Uterus (tissue), 4 donors: Measurements from ENCODE around the gene LSM6. TPM values are rescaled to one million over a fixed set of nuclear protein-coding genes. Genes with fewer than 3 reads are reported as not detected.

Experiments used
- DNase-seq, 2 donors: peaks; one replicate each; pipeline ENCODE4 v3.0.0-alpha.2; 2019 to 2020
- H3K27ac ChIP-seq, 2 donors: fragments of 200-600 bp; sonication (generic); 1 replicate in 1 of 2; 2 replicates in 1 of 2; pipeline ENCODE4 v1.5.1; 2016 to 2018
- H3K27me3 ChIP-seq, 2 donors: fragments of 200-600 bp; sonication (generic); one replicate each; pipeline ENCODE4 v1.5.1; 2018 to 2019; ENCODE audit warnings: control low read depth in 1 of 2
- H3K36me3 ChIP-seq, 2 donors: fragments of 200-600 bp; sonication (generic); one replicate each; pipeline ENCODE4 v1.5.1; 2019; ENCODE audit warnings: control low read depth in 1 of 2
- H3K4me1 ChIP-seq, 2 donors: fragments of 200-600 bp; sonication (generic); one replicate each; pipeline ENCODE4 v1.5.1; 2018 to 2019; ENCODE audit warnings: control low read depth in 1 of 2
- H3K4me3 ChIP-seq, 2 donors: fragments of 200-600 bp; sonication (generic); 1 replicate in 1 of 2; 2 replicates in 1 of 2; pipeline ENCODE4 v1.5.1; 2018 to 2019; ENCODE audit warnings: mild to moderate bottlenecking in 1 of 2
- H3K9me3 ChIP-seq, 2 donors: fragments of 200-600 bp; sonication (generic); one replicate each; pipeline ENCODE4 v1.5.1; 2019; ENCODE audit warnings: control low read depth in 1 of 2
- CTCF ChIP-seq, 4 experiments: fragments of 200-600 bp in 2 of 4; fragments of 450-650 bp in 2 of 4; sonication (generic) in 2 of 4; IDR thresholded peaks; one replicate each; pipeline ENCODE4 v1.5.1; 2016 to 2019; ENCODE audit warnings: antibody characterized with exemption in 4 of 4, mild to moderate bottlenecking in 2 of 4, moderate library complexity in 1 of 4
- POLR2A ChIP-seq, 2 donors: fragments of 450-650 bp; IDR thresholded peaks; one replicate each; pipeline ENCODE4 v1.6.1; 2016; ENCODE audit warnings: antibody characterized with exemption in 2 of 2, mild to moderate bottlenecking in 1 of 2, moderate library complexity in 1 of 2
- intact Hi-C: fragments of 100-400 bp; cut with DNase I; formaldehyde crosslinking; loops from one replicate; pipeline ENCODE4 v1.15.1; 2023; ENCODE audit warnings: low total_unique reads
- total RNA-seq, 4 donors: library from RNA; depleted of rRNA in 3 of 4; stranded (reverse); fragments of >200 nt in 3 of 4; gene quantifications; one replicate each; pipeline versions ENCODE4 v1.1.0 to v1.2.4, GENCODE V29; 2014 to 2023
- donor health status: DM: yes; HTN: yes; CAD: no.

LSM6 gene
- total RNA-seq, 4 donors from 2014 or later: 8.7 to 56.8 (median 31.2) TPM

DNA sequence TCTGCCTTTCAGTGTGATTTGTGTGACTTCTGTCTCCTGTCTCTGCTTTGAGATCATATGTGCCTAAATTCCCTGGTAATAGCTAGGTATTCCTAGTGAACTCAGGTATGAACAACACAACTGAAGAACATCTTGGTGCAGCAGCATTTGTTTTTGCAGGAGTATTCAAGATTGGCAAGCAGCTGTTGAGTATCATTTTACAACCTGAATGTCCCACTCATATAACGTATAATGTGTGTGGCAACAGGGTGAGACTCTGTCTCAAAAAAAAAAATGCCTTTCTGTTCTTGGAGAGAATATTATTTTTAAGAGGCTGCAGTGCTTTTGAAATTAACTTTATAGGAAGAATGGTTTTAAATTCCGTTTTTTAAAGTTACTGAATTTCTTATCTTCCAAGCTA is 7.7 kb downstream of the LSM6 start:
- no peaks in the 10 kb centered on the region for H3K36me3 ChIP-seq

GRCh38 chr4:146186041-146186440 is 10.5 kb downstream of the LSM6 start:
- Histone ChIP-seq H3K27me3 (no peaks in the 10 kb centered on the region), H3K36me3 (no peaks in the 10 kb centered on the region), H3K9me3 (no peaks in the 10 kb centered on the region), H3K4me3 (no peak overlapping the region), H3K4me1 (peaks cover 0 to 3% of the 10 kb centered on the region in 2 donors), H3K27ac (no peak overlapping the region)
- intact Hi-C loops: no loop called here
- no peak for DNase-seq
- TF ChIP-seq CTCF (IDR thresholded peaks at IDR 0.05) (no peak), POLR2A (IDR thresholded peaks at IDR 0.05) (no peak)

More for the DNA sequence above, 7.7 kb downstream of the LSM6 start:
- Histone ChIP-seq H3K4me3 (no peak overlapping the region), H3K9me3 (no peaks in the 10 kb centered on the region), H3K4me1 (peaks cover 0 to 5% of the 10 kb centered on the region in 2 donors), H3K27ac (no peak overlapping the region), H3K27me3 (no peaks in the 10 kb centered on the region)
- intact Hi-C loops: no loop called here
- TF ChIP-seq POLR2A (IDR thresholded peaks at IDR 0.05) (no peak), CTCF (IDR thresholded peaks at IDR 0.05) (no peak)
- no peak for DNase-seq

- Histone ChIP-seq H3K36me3 (no peaks in the 10 kb centered on the region), H3K27ac (no peak overlapping the region), H3K27me3 (no peaks in the 10 kb centered on the region), H3K4me1 (peaks cover 0 to 3% of the 10 kb centered on the region in 2 donors), H3K9me3 (no peaks in the 10 kb centered on the region), H3K4me3 (no peak overlapping the region)
- intact Hi-C loops: no loop called here
- TF ChIP-seq CTCF (IDR thresholded peaks at IDR 0.05) (no peak), POLR2A (IDR thresholded peaks at IDR 0.05) (no peak)
- no peak for DNase-seq
These were observed 11.1 kb downstream of the LSM6 start for GRCh38 chr4:146186596-146186995.

- TF ChIP-seq POLR2A (IDR thresholded peaks at IDR 0.05): no peak
- no peak for TF ChIP-seq CTCF (IDR thresholded peaks at IDR 0.05)
- Histone ChIP-seq H3K4me3 (no peak overlapping the region), H3K27me3 (no peaks in the 10 kb centered on the region), H3K9me3 (no peaks in the 10 kb centered on the region), H3K27ac (no peak overlapping the region), H3K4me1 (no peaks in the 10 kb centered on the region), H3K36me3 (no peaks in the 10 kb centered on the region)
- intact Hi-C loops: no loop called here
- no peak for DNase-seq
These were observed 14.9 kb downstream of the LSM6 start for GRCh38 chr4:146190456-146190855.

GRCh38 chr4:146191766-146192458 is 16.4 kb downstream of the LSM6 start:
- no peak for DNase-seq

More at GRCh38 chr4:146191766-146192458, 16.4 kb downstream of the LSM6 start:
- no peaks in the 10 kb centered on the region for H3K9me3 ChIP-seq
- H3K27ac ChIP-seq: no peak overlapping the region
- H3K4me3 ChIP-seq: no peak overlapping the region
- intact Hi-C loops: no loop called here
- H3K4me1 ChIP-seq: no peaks in the 10 kb centered on the region
- H3K36me3 ChIP-seq: no peaks in the 10 kb centered on the region
- TF ChIP-seq CTCF (IDR thresholded peaks at IDR 0.05): no peak
- no peak for TF ChIP-seq POLR2A (IDR thresholded peaks at IDR 0.05)
- H3K27me3 ChIP-seq: no peaks in the 10 kb centered on the region
